Lower lobe of right lung (tissue), 2 donors: ENCODE results near the gene PHF2. TPM values are rescaled to one million over a fixed set of nuclear protein-coding genes. Genes with fewer than 3 reads are reported as not detected.
A peak's percentile ranks its signal among the peaks of the same experiment; 100 is the strongest.

Source experiments
- ATAC-seq, 2 donors: fragments of 200-7000 bp; cut with Tn5 transposase; one replicate each; pipeline ENCODE4 v1.9.1; 2020 to 2022; ENCODE audit warnings: mild to moderate bottlenecking in 2 of 2, moderate library complexity in 2 of 2
- DNase-seq: peaks from one replicate; pipeline ENCODE4 v3.0.0-alpha.2; 2020
- H3K27ac ChIP-seq: fragments of 200-600 bp; one replicate; pipeline ENCODE4 v1.8.0; 2022
- H3K27me3 ChIP-seq: fragments of 200-600 bp; one replicate; pipeline ENCODE4 v1.8.0; 2022; ENCODE audit warnings: low read depth
- H3K36me3 ChIP-seq: fragments of 200-600 bp; one replicate; pipeline ENCODE4 v1.8.0; 2022; ENCODE audit warnings: mild to moderate bottlenecking
- H3K4me1 ChIP-seq: fragments of 200-600 bp; one replicate; pipeline ENCODE4 v1.8.0; 2022
- H3K4me3 ChIP-seq: fragments of 200-600 bp; one replicate; pipeline ENCODE4 v1.8.0; 2022; ENCODE audit warnings: mild to moderate bottlenecking
- H3K9me3 ChIP-seq: fragments of 200-600 bp; one replicate; pipeline ENCODE4 v1.8.0; 2022
- intact Hi-C: fragments of 100-400 bp; cut with DNase I; formaldehyde crosslinking; loops from one replicate; pipeline ENCODE4 v1.11.0; 2022
- total RNA-seq: library from RNA; stranded (reverse); fragmentation: NEBNext Ultra II Directional; extraction: Animal tissue kit (Norgen Biotek cat#: 25700); gene quantifications from one replicate; pipeline ENCODE4 v1.2.1, GENCODE V29; 2021
- TF ChIP-seq, protein P1 (sequence below): fragments of 200-600 bp; IDR thresholded peaks from one replicate; pipeline ENCODE4 v1.8.0; 2022; ENCODE audit warnings: antibody characterized with exemption, mild to moderate bottlenecking
- donor health status: DM: no; HTN: yes; CAD: no; lungs with severe emphysema.

Gene PHF2
- total RNA-seq, 1 donor from 2014 or later = 39.1 TPM

GRCh38 chr9:93567271-93567959 lies 9.0 kb upstream of the PHF2 start:
- peak overlapping the region; percentile 71 for H3K4me3 ChIP-seq
- peak; percentile 25 to 55 for ATAC-seq
- H3K27ac ChIP-seq = peak overlapping the region; percentile 96
- TF ChIP-seq, protein P1, sequence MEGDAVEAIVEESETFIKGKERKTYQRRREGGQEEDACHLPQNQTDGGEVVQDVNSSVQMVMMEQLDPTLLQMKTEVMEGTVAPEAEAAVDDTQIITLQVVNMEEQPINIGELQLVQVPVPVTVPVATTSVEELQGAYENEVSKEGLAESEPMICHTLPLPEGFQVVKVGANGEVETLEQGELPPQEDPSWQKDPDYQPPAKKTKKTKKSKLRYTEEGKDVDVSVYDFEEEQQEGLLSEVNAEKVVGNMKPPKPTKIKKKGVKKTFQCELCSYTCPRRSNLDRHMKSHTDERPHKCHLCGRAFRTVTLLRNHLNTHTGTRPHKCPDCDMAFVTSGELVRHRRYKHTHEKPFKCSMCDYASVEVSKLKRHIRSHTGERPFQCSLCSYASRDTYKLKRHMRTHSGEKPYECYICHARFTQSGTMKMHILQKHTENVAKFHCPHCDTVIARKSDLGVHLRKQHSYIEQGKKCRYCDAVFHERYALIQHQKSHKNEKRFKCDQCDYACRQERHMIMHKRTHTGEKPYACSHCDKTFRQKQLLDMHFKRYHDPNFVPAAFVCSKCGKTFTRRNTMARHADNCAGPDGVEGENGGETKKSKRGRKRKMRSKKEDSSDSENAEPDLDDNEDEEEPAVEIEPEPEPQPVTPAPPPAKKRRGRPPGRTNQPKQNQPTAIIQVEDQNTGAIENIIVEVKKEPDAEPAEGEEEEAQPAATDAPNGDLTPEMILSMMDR = no peak
- intact Hi-C loops = no loop called here
- no peaks in the 10 kb centered on the region for H3K9me3 ChIP-seq
- peak; percentile 52 for DNase-seq
- H3K27me3 ChIP-seq = no peaks in the 10 kb centered on the region
- peaks cover 10% of the 10 kb centered on the region for H3K4me1 ChIP-seq
- peaks cover 30% of the 10 kb centered on the region for H3K36me3 ChIP-seq

- Histone ChIP-seq H3K27me3 (no peaks in the 10 kb centered on the region), H3K36me3 (peaks cover 22% of the 10 kb centered on the region), H3K27ac (no peak overlapping the region), H3K9me3 (no peaks in the 10 kb centered on the region), H3K4me1 (peaks cover 10% of the 10 kb centered on the region), H3K4me3 (no peak overlapping the region)
- intact Hi-C loops = no loop called here
- ATAC-seq (no peak), DNase-seq (no peak)
- TF ChIP-seq, protein P1 = no peak
Observed at GRCh38 chr9:93568169-93568568, 8.2 kb upstream of the PHF2 start.

- TF ChIP-seq, protein P1 = no peak
- Histone ChIP-seq H3K27me3 (no peaks in the 10 kb centered on the region), H3K4me3 (no peak overlapping the region), H3K9me3 (no peaks in the 10 kb centered on the region), H3K36me3 (peaks cover 7% of the 10 kb centered on the region), H3K27ac (no peak overlapping the region), H3K4me1 (peaks cover 16% of the 10 kb centered on the region)
- intact Hi-C loops = no loop called here
- ATAC-seq (no peak), DNase-seq (no peak)
Observed at GRCh38 chr9:93569621-93570174, 6.7 kb upstream of the PHF2 start.

DNA sequence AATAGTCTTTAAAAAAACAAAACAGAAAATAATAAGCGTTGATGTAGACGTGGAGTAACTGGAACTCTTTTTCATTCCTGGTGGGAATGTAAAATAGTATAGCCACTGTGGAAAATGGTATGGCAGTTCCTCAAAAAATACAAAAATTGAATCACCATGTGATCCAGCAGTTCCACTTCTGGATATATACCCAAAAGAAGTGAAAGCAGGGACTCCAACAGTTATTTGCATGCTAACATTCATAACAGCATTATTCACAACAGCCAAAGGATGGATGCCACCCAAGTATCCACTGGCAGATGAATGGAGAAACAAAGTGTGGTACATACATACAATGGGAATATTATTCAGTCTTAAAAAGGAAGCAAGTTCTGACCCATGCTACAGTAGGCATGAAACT lies 4.2 kb upstream of the PHF2 start:
- TF ChIP-seq, protein P1 = no peak
- intact Hi-C loops = no loop called here
- no peak for ATAC-seq
- Histone ChIP-seq H3K9me3 (no peaks in the 10 kb centered on the region), H3K4me1 (peaks cover 22% of the 10 kb centered on the region), H3K27ac (no peak overlapping the region), H3K36me3 (no peaks in the 10 kb centered on the region), H3K4me3 (no peak overlapping the region), H3K27me3 (no peaks in the 10 kb centered on the region)
- DNase-seq = no peak

- DNase-seq (no peak), ATAC-seq (no peak)
- TF ChIP-seq, protein P1 = no peak
- H3K4me3 ChIP-seq = no peak overlapping the region
- no peaks in the 10 kb centered on the region for H3K9me3 ChIP-seq
- no peak overlapping the region for H3K27ac ChIP-seq
- H3K27me3 ChIP-seq = no peaks in the 10 kb centered on the region
- peaks cover 20% of the 10 kb centered on the region for H3K4me1 ChIP-seq
- intact Hi-C loops = no loop called here
- H3K36me3 ChIP-seq = no peaks in the 10 kb centered on the region
Observed at GRCh38 chr9:93572636-93573515, 3.5 kb upstream of the PHF2 start.
